ENCODE data around the gene MCM3AP.

The MCM3AP gene

DNA sequence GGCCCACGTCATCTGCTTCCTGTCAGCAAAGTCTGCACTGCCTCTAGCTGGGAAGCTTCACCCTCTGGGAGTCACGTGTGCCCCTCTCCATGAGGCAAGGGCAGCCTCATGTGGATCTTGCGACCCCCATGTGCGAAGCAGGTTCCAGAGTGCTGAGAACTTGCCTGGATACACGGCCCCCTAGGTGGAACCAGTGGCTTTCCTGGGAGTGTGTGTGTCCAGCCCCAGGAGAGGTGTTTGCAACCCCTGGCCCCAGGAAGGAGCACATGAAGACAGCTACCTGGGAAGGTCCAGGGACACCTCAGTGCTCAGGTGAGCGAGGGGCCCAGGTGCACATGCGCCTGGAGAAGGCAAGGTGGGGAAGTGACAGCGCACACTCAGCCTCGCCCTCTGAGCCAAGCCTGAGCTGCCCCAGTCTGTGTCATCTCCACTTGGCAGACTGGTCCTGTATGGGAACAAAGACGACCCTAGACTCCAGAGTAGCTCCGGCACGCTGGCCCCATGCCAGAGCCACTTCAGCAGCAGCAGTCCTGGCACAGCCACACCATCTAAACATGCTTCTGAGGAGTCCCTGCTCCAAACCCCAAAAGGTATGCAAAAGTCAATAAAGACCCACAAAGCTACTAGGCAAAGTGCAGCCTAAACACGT, 65.7 kb downstream of the MCM3AP start:
- Histone ChIP-seq H3K4me3 (ENCODE audit: insufficient read depth, low read length, poor library complexity, severe bottlenecking) (no peak overlapping the region), H3F3A (ENCODE audit: insufficient read depth) (no peaks in the 10 kb centered on the region), H3K79me2 (ENCODE audit: insufficient read depth, low read length) (peaks cover 12% of the 10 kb centered on the region), H3K9me3 (ENCODE audit: insufficient read depth, low read length) (no peaks in the 10 kb centered on the region), H4K20me1 (ENCODE audit: low read depth, low read length) (no peaks in the 10 kb centered on the region), H3K36me3 (ENCODE audit: low read length) (no peaks in the 10 kb centered on the region), H3K4me2 (ENCODE audit: low read depth, low read length, poor library complexity, severe bottlenecking) (no peak overlapping the region), H3K27ac (ENCODE audit: low read depth, low read length) (no peak overlapping the region), H2AFZ (ENCODE audit: low read depth, low read length, severe bottlenecking) (no peak overlapping the region), H3K9ac (ENCODE audit: low read length) (no peak overlapping the region), H3K27me3 (ENCODE audit: low read length) (no peaks in the 10 kb centered on the region), H3K9me2 (replicated peaks; ENCODE audit: insufficient read depth, low read length) (no peaks in the 10 kb centered on the region)
- TF ChIP-seq CTCF (IDR thresholded peaks at IDR 0.05; ENCODE audit: insufficient read depth, low read length, poor library complexity, severe bottlenecking) (no peak), EZH2phosphoT487 (conservative IDR thresholded peaks at IDR 0.05; ENCODE audit: low read length) (no peak)

GRCh38 chr21:46218906-46219590, 66.4 kb downstream of the MCM3AP start:
- H3K9ac ChIP-seq (ENCODE audit: low read length) = no peak overlapping the region
- TF ChIP-seq CTCF (IDR thresholded peaks at IDR 0.05; ENCODE audit: insufficient read depth, low read length, poor library complexity, severe bottlenecking) (no peak), EZH2phosphoT487 (conservative IDR thresholded peaks at IDR 0.05; ENCODE audit: low read length) (no peak)
- H3F3A ChIP-seq (ENCODE audit: insufficient read depth) = no peaks in the 10 kb centered on the region
- no peak overlapping the region for H3K4me3 ChIP-seq (ENCODE audit: insufficient read depth, low read length, poor library complexity, severe bottlenecking)
- H3K9me2 ChIP-seq (replicated peaks; ENCODE audit: insufficient read depth, low read length) = no peaks in the 10 kb centered on the region
- no peak overlapping the region for H3K27ac ChIP-seq (ENCODE audit: low read depth, low read length)
- peaks cover 6% of the 10 kb centered on the region; the same call in 1 of the 2 replicates for H3K79me2 ChIP-seq (ENCODE audit: insufficient read depth, low read length)
- H4K20me1 ChIP-seq (ENCODE audit: low read depth, low read length) = no peaks in the 10 kb centered on the region
- no peaks in the 10 kb centered on the region for H3K36me3 ChIP-seq (ENCODE audit: low read length)
- H3K9me3 ChIP-seq (ENCODE audit: insufficient read depth, low read length) = no peaks in the 10 kb centered on the region
- no peak overlapping the region for H2AFZ ChIP-seq (ENCODE audit: low read depth, low read length, severe bottlenecking)
- no peaks in the 10 kb centered on the region for H3K27me3 ChIP-seq (ENCODE audit: low read length)
- H3K4me2 ChIP-seq (ENCODE audit: low read depth, low read length, poor library complexity, severe bottlenecking) = no peak overlapping the region

DNA sequence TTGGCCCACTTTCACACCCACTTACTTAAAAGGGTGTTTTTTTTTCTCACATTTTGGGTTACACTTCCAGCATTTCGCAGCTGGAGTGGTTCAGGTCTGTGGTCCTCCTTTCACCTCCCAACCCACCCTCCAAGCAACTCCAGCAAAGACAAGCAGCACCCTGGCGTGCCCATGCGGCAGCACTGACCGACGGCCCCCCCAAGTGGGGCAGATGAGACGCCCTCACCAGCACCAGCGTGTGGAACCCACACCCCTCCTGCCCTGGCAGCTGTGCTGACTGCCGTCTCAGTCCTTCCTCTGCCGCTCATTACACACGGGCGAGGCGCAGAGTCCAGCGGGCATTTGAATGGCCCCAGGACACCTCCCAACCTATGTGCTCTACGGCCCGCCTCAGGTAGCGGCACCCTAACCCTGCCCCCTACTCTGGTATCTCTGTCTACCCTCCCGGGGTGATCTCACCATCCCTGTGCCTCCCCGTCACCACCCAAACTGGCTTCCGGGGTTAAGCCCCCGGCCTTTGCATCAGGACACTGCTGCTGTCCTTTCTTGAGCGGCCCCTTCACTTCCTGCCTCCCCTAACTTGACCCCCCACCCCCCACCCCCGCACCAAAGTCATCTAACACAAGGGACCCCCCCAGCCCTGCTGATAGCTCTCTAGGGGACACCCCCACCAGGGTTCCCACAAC, 67.8 kb downstream of the MCM3AP start:
- Histone ChIP-seq H3K4me3 (ENCODE audit: insufficient read depth, low read length, poor library complexity, severe bottlenecking) (no peak overlapping the region), H3K9ac (ENCODE audit: low read length) (no peak overlapping the region), H3K4me2 (ENCODE audit: low read depth, low read length, poor library complexity, severe bottlenecking) (no peak overlapping the region), H3K9me2 (replicated peaks; ENCODE audit: insufficient read depth, low read length) (no peaks in the 10 kb centered on the region), H3K27me3 (ENCODE audit: low read length) (no peaks in the 10 kb centered on the region), H3K9me3 (ENCODE audit: insufficient read depth, low read length) (no peaks in the 10 kb centered on the region), H4K20me1 (ENCODE audit: low read depth, low read length) (no peaks in the 10 kb centered on the region), H3F3A (ENCODE audit: insufficient read depth) (no peaks in the 10 kb centered on the region), H3K36me3 (ENCODE audit: low read length) (no peaks in the 10 kb centered on the region), H3K27ac (ENCODE audit: low read depth, low read length) (no peak overlapping the region), H2AFZ (ENCODE audit: low read depth, low read length, severe bottlenecking) (no peak overlapping the region), H3K79me2 (ENCODE audit: insufficient read depth, low read length) (no peaks in the 10 kb centered on the region; the same call in 1 of the 2 replicates)
- no peak for TF ChIP-seq EZH2phosphoT487 (conservative IDR thresholded peaks at IDR 0.05; ENCODE audit: low read length)
- no peak for TF ChIP-seq CTCF (IDR thresholded peaks at IDR 0.05; ENCODE audit: insufficient read depth, low read length, poor library complexity, severe bottlenecking)

Measured in SU-DHL-6 (cell line).